DND-41 (cell line): Measurements from ENCODE around the gene ADAM33.

Source experiments
- ATAC-seq: fragments of 200-7000 bp; cut with Tn5 transposase; 3 replicates; pipeline ENCODE4 v1.9.1; 2021; ENCODE audit warnings: low read depth; ENCODE audit not compliant: insufficient read depth
- DNase-seq: peaks from one replicate; pipeline ENCODE4 v3.0.0-alpha.2; 2020
- H2AFZ ChIP-seq: 2 replicates; pipeline ENCODE4 v1.6.0; 2012; ENCODE audit warnings: low read depth, low read length
- H3K27ac ChIP-seq: 2 replicates; pipeline ENCODE4 v1.5.1; 2012; ENCODE audit warnings: low read length, inconsistent platforms
- H3K27me3 ChIP-seq: fragments of 200-600 bp; sonication (generic); 2 replicates; pipeline ENCODE4 v1.6.0; 2012; ENCODE audit warnings: low read length, mild to moderate bottlenecking, inconsistent platforms; ENCODE audit not compliant: insufficient read depth, poor library complexity
- H3K36me3 ChIP-seq: 2 replicates; pipeline ENCODE4 v1.5.1; 2012; ENCODE audit warnings: low read length, inconsistent platforms; ENCODE audit not compliant: insufficient read depth
- H3K4me1 ChIP-seq: 2 replicates; pipeline ENCODE4 v1.5.1; 2012; ENCODE audit warnings: mild to moderate bottlenecking, low read length; ENCODE audit not compliant: insufficient read depth
- H3K4me2 ChIP-seq: 2 replicates; pipeline ENCODE4 v1.6.0; 2012; ENCODE audit warnings: mild to moderate bottlenecking, moderate library complexity, low read length, inconsistent platforms; ENCODE audit not compliant: insufficient read depth
- H3K4me3 ChIP-seq, 2 experiments: fragments of 200-600 bp in 1 of 2; shearing (Covaris generic) in 1 of 2; 2 replicates each; pipeline ENCODE4 v1.5.1; 2012 to 2016; ENCODE audit warnings: inconsistent platforms in 2 of 2, low read length in 2 of 2, mild to moderate bottlenecking in 2 of 2, low read depth in 1 of 2, moderate library complexity in 1 of 2
- H3K79me2 ChIP-seq: 2 replicates; pipeline ENCODE4 v1.6.0; 2012; ENCODE audit warnings: low read length, inconsistent platforms; ENCODE audit not compliant: insufficient read depth
- H3K9ac ChIP-seq: 2 replicates; pipeline ENCODE4 v1.6.0; 2012; ENCODE audit warnings: low read depth, mild to moderate bottlenecking, inconsistent platforms, low read length, moderate library complexity
- H3K9me3 ChIP-seq: 2 replicates; pipeline ENCODE4 v1.5.1; 2012; ENCODE audit warnings: low read length, moderate library complexity, mild to moderate bottlenecking, inconsistent platforms; ENCODE audit not compliant: insufficient read depth, severe bottlenecking
- H4K20me1 ChIP-seq: 2 replicates; pipeline ENCODE4 v1.6.0; 2012; ENCODE audit warnings: low read length; ENCODE audit not compliant: insufficient read depth
- EZH2 ChIP-seq: IDR thresholded peaks from 3 replicates; pipeline ENCODE4 v1.6.1; 2012; ENCODE audit warnings: borderline replicate concordance, low read depth, mild to moderate bottlenecking, moderate library complexity, low read length, inconsistent platforms; ENCODE audit not compliant: severe bottlenecking
- TF ChIP-seq, protein P1 (sequence below): IDR thresholded peaks from 2 replicates; pipeline ENCODE4 v1.5.1; 2012; ENCODE audit warnings: borderline replicate concordance, low read length, moderate library complexity, mild to moderate bottlenecking; ENCODE audit not compliant: poor library complexity, severe bottlenecking; ENCODE audit errors: extremely low read depth

The ADAM33 gene

DNA sequence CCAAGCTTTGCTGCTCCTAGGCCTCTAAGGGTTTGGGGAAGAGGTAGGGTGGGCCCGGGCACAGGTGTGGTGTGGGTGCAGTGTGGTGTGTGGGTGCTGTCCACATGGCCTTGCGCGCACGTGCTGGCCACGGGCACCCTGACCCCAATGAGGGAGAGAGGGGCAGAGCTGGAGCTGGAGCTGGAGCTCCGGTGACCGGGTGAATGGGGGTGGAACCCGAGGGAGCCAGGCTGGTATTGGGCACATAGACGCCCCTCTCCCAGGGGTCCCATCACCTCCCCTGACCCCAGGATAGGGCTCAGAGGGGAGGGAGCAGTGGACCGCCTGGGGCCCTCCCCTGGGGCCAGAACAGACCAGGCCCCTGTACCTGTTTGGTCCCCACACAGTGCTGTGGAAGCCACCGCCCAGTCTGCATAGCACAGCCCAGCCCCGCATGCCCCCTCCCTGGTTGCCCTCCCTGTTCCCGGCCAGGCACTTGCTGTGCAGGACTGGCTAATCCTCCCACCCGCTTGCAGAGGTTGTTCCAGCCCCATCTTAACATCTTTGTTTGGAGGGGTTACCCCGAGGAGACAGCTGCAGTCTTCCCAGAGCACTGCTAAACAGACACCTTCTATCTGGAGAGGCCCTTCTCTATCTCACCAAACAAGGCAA, 984 bp downstream of the ADAM33 start:
- Histone ChIP-seq H3K27ac (no peak overlapping the region), H3K79me2 (no peaks in the 10 kb centered on the region), H3K4me3 (no peak overlapping the region), H3K9ac (no peak overlapping the region), H3K4me2 (no peak overlapping the region), H4K20me1 (no peaks in the 10 kb centered on the region), H3K9me3 (no peaks in the 10 kb centered on the region), H2AFZ (no peak overlapping the region), H3K36me3 (no peaks in the 10 kb centered on the region), H3K27me3 (peaks cover 8% of the 10 kb centered on the region), H3K4me1 (peaks cover 4% of the 10 kb centered on the region)
- no peak for TF ChIP-seq EZH2
- TF ChIP-seq, protein P1, sequence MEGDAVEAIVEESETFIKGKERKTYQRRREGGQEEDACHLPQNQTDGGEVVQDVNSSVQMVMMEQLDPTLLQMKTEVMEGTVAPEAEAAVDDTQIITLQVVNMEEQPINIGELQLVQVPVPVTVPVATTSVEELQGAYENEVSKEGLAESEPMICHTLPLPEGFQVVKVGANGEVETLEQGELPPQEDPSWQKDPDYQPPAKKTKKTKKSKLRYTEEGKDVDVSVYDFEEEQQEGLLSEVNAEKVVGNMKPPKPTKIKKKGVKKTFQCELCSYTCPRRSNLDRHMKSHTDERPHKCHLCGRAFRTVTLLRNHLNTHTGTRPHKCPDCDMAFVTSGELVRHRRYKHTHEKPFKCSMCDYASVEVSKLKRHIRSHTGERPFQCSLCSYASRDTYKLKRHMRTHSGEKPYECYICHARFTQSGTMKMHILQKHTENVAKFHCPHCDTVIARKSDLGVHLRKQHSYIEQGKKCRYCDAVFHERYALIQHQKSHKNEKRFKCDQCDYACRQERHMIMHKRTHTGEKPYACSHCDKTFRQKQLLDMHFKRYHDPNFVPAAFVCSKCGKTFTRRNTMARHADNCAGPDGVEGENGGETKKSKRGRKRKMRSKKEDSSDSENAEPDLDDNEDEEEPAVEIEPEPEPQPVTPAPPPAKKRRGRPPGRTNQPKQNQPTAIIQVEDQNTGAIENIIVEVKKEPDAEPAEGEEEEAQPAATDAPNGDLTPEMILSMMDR: no peak
- ATAC-seq: no peak
- no peak for DNase-seq

DNA sequence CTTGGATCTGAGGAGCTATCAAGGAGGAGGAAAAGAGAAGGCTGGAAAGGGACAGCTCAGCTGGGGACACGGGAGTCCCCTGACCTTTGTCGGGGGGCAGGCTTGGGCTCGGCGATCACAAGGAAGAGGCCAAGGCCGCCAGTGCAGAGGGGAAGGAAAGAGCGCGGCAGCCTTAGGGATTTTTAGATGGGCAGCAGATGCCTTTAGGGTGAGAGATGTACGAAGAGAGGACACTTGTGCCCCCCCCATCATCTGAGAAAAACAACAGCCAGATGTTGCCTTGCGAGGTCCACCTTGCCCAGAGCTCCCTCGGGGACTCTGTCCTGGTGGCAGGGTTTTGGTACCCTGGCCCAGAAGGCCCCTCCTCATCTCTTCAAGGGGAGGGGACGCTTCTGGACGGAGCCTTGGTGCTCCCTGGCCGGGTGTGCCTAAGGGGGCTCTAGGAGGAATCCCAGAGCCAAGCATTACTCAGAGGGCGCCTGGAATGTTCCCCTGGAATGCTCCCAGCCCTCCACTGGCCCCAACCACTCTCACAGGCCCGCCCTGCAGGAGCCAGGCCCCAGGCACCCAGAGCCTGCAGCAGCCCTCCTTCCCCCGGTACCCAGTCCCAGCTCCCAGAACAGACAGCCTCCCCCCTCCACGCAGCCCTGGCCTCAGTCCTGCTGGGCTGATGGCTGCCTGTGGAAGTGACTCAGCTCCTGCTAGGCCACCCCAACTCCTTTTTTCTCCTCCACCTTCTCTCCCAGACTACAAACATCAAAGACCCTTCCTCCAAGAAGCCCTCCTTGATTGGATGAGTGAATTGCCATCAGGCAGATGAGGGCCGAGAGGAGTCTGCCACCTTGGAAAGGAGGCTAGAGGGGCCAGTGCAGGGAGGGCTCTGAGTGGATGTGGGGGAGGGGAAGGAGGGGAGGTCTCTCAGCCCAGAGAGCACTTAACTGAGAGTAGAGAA, 1.8 kb downstream of the ADAM33 start:
- H3K79me2 ChIP-seq: no peaks in the 10 kb centered on the region
- H3K27ac ChIP-seq: no peak overlapping the region
- H3K4me2 ChIP-seq: no peak overlapping the region
- peaks cover 8% of the 10 kb centered on the region for H3K27me3 ChIP-seq
- ATAC-seq (no peak), DNase-seq (no peak)
- H4K20me1 ChIP-seq: 0 out of 2 replicates have a peak, but pooled peaks cover 1% of the 10 kb centered on the region
- no peaks in the 10 kb centered on the region for H3K9me3 ChIP-seq
- no peak overlapping the region for H3K9ac ChIP-seq
- peaks cover 4% of the 10 kb centered on the region for H3K4me1 ChIP-seq
- no peak overlapping the region for H2AFZ ChIP-seq
- TF ChIP-seq EZH2: no peak
- TF ChIP-seq, protein P1: no peak
- H3K4me3 ChIP-seq: no peak overlapping the region
- H3K36me3 ChIP-seq: no peaks in the 10 kb centered on the region

DNA sequence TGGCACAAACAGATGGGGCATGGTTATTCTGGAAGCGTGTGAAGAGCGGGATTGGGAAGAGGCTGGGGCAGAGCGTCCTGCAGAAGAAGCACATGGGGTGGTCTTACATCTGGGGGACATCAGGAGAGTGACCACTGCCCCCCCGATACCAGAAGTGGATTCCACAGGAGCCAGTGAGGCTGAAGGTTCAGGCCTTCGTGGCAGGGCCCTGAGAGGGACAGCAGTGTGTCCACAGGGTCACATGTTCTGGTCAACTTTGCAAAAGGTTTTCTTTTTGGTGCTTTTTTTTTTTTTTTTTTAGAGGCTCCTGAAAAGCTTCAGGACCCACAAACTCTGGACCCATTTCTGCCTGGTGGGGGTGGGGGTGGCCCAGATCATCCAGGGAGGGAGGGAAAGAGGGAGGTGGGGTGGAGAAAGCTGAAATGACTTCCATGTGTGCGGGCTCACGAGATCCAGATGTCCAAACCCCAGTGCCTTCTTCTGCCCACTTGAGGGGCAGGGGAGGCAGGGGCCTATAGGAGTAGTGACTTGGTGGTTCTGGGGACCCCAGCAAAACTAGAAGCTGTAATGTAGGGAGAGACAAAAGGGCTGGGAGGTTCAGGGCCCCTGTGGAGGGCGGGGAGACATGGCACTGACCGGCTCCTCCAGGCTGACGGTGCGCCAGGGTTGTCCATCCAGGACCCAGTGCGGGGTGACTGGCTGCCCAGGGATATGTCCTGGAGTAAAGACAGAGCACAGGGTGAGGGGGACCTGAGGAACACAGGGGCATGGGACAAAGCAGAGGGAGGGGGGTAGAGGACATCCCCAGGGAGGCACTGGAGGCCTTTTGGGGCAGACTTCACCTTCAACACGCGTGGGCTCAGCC, 2.7 kb downstream of the ADAM33 start:
- Histone ChIP-seq H3K4me2 (no peak overlapping the region), H3K36me3 (no peaks in the 10 kb centered on the region), H3K4me1 (peaks cover 4% of the 10 kb centered on the region), H2AFZ (no peak overlapping the region), H3K4me3 (no peak overlapping the region), H4K20me1 (0 out of 2 replicates have a peak, but pooled peaks cover 7% of the 10 kb centered on the region), H3K9ac (no peak overlapping the region), H3K9me3 (no peaks in the 10 kb centered on the region), H3K79me2 (no peaks in the 10 kb centered on the region), H3K27me3 (peaks cover 8% of the 10 kb centered on the region), H3K27ac (no peak overlapping the region)
- no peak for DNase-seq
- no peak for ATAC-seq
- TF ChIP-seq EZH2: no peak
- TF ChIP-seq, protein P1: no peak
